ENCODE data around the gene OXSR1. TPM values are rescaled to one million over a fixed set of nuclear protein-coding genes. Genes with fewer than 3 reads are reported as not detected.
"Not testable (repeated sequence)": the region's sequence is repeated elsewhere in the genome, so short reads cannot be mapped to it uniquely, and the experiment has no call there.

Gene OXSR1
- total RNA-seq, 2 donors from 2014 or later, result 46.8 to 58.3 TPM

GRCh38 chr3:38219609-38220197 lies 54.4 kb downstream of the OXSR1 start:
- Mint-ChIP-seq H3K9me3 (no peaks in the 10 kb centered on the region), H3K36me3 (peaks cover 0 to 8% of the 10 kb centered on the region in 2 donors), H3K27ac (no peak overlapping the region)

GRCh38 chr3:38221005-38221404 lies 55.7 kb downstream of the OXSR1 start:
- Mint-ChIP-seq H3K27ac (peak overlapping the region; percentile 2 to 27), H3K9me3 (no peaks in the 10 kb centered on the region), H3K36me3 (peaks cover 0 to 9% of the 10 kb centered on the region in 2 donors)
- ATAC-seq (peak in 1 of 2 donors; percentile 52), DNase-seq (ENCODE audit: low spot score in 2 of 2) (no peak)

More at GRCh38 chr3:38219609-38220197, 54.4 kb downstream of the OXSR1 start:
- no peak for DNase-seq (ENCODE audit: low spot score in 2 of 2)
- no peak for ATAC-seq

DNA sequence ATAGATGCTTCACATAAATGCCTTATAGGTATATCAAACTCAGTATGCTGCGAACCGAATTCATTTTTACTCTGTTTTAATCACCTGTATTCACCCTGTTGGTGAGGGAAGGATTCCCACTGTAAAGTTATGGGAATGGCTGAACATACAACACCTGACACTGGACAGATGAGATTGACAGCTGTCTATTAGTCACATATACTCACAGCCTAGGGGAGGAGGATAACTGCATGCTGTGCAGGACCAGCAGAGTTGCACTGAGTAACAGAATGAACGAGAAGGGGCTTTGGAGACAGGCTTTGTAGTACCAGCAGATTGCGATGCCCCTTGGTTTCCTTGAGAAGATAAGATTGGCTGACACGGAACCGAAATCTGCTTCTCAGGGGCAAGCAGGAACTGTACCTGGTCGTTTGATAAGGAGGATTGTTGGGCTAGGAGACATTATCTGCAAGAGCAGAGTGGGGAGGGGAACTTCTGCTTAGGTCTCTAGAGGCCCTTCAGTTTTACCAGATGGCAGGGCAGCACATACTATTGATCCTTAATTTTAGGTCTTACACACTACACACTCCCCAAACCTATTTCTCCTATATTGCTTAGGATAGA lies 56.8 kb downstream of the OXSR1 start:
- DNase-seq (ENCODE audit: low spot score in 2 of 2) (no peak), ATAC-seq (no peak)
- peak overlapping the region in 1 of 2 donors; percentile 61 for H3K27ac Mint-ChIP-seq
- no peaks in the 10 kb centered on the region for H3K9me3 Mint-ChIP-seq
- H3K36me3 Mint-ChIP-seq, result peaks cover 4 to 13% of the 10 kb centered on the region in 2 donors

GRCh38 chr3:38224357-38224756 lies 59.0 kb downstream of the OXSR1 start:
- no peak overlapping the region for H3K27ac Mint-ChIP-seq
- H3K9me3 Mint-ChIP-seq, result no peaks in the 10 kb centered on the region
- peaks cover 4 to 13% of the 10 kb centered on the region in 2 donors for H3K36me3 Mint-ChIP-seq
- DNase-seq (ENCODE audit: low spot score in 2 of 2) (no peak), ATAC-seq (no peak)

DNA sequence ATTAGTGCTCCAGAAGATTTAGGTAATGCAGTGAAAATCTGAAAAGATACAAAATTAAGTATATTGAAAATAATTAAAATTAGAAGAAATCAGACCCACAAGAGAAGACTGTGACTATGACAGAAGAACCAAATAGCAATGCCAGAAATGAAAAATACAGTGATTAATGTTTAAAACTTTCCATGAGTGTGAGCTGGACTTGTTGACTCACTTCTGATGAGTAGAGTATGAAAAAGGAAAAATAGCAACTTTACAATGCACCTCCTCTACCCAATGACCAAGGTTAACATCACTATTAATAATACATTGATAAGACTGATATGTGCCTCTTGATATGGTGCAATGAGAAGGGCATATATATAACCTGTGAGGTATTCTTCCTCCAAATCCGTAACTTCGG lies 60.9 kb downstream of the OXSR1 start:
- no peak for DNase-seq (ENCODE audit: low spot score in 2 of 2)
- Mint-ChIP-seq H3K36me3 (peaks cover 4 to 17% of the 10 kb centered on the region in 2 donors), H3K9me3 (no peaks in the 10 kb centered on the region), H3K27ac (no peak overlapping the region)
- ATAC-seq, result no peak

GRCh38 chr3:38227989-38228388 lies 62.7 kb downstream of the OXSR1 start:
- Mint-ChIP-seq H3K9me3 (no peaks in the 10 kb centered on the region), H3K36me3 (peaks cover 11 to 29% of the 10 kb centered on the region in 2 donors), H3K27ac (no peak overlapping the region)
- peak in 1 of 2 donors; percentile 66 for ATAC-seq
- no peak for DNase-seq (ENCODE audit: low spot score in 2 of 2)

DNA sequence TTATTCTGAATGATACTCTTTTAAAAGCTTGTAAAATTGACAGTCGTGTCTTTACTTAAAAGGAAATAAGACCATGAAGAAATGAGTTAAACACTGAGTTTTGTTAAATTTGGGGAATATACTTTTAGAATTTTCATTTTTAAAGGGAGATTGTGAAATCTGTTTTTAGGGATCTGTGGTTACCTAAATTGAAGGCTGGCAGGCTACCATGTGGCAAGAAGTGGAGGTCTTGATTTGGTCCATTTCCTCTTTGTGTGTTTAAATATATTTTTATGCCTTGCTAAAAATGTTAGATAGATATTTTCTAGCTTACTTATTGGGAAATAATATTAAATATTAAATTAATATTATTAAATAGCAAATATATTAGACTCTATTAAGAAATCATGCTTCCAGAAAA lies 63.7 kb downstream of the OXSR1 start:
- peaks cover 20 to 38% of the 10 kb centered on the region in 2 donors for H3K36me3 Mint-ChIP-seq
- no peak for DNase-seq (ENCODE audit: low spot score in 2 of 2)
- H3K9me3 Mint-ChIP-seq, result peaks cover 0 to 3% of the 10 kb centered on the region in 2 donors
- H3K27ac Mint-ChIP-seq, result no peak overlapping the region
- no peak for ATAC-seq

DNA sequence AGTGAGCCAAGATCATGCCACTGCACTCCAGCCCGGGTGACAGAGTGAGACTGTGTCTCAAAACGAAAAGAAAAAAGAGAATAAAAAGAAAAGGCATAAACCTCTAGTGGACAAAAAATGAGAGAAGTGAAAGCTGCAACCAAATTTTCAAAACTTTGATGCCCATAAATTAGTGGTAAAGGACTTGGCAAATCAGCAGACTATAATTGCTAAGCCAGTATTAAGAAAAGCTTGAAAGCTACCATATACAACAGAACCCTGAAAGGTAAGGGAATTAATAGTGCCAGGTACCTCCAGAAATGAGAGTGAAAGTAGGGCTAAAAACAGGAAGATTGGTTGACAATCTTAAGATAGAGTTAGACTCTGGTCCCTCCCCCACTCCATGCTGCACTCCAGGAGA lies 67.4 kb downstream of the OXSR1 start:
- ATAC-seq (no peak), DNase-seq (ENCODE audit: low spot score in 2 of 2) (no peak)
- Mint-ChIP-seq H3K36me3 (peaks cover 50 to 63% of the 10 kb centered on the region in 2 donors), H3K9me3 (peaks cover 0 to 18% of the 10 kb centered on the region in 2 donors), H3K27ac (peak overlapping the region in 1 of 2 donors; percentile 60)

- no peak for DNase-seq (ENCODE audit: low spot score in 2 of 2)
- Mint-ChIP-seq H3K27ac (no peak overlapping the region), H3K9me3 (peaks cover 0 to 18% of the 10 kb centered on the region in 2 donors), H3K36me3 (peaks cover 73 to 88% of the 10 kb centered on the region in 2 donors)
- ATAC-seq, result no peak
Observed at GRCh38 chr3:38235466-38235865, 70.1 kb downstream of the OXSR1 start.

GRCh38 chr3:38238416-38239008 lies 73.2 kb downstream of the OXSR1 start:
- Mint-ChIP-seq H3K36me3 (peaks cover 61 to 66% of the 10 kb centered on the region in 2 donors), H3K27ac (no peak overlapping the region), H3K9me3 (peaks cover 0 to 15% of the 10 kb centered on the region in 2 donors)
- ATAC-seq (no peak), DNase-seq (ENCODE audit: low spot score in 2 of 2) (no peak)

DNA sequence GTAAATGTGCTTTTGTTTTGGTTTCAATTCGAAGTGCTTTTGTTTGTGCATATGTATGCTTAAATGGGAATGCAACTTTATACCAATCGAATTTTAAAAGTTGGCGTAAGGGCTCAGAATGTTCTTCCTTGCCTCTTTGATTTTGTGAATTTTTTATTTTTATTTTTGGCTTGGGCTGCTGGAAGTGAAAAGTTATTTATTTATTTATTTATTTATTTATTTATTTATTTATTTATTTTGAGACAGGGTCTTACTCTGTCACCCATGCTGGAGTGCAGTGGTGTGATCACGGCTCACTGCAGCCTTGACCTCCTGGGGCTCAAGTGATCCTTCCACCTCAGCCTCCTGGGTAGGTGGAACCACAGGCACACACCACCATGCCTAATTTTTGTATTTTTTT lies 77.5 kb downstream of the OXSR1 start:
- not testable (repeated sequence) for H3K27ac Mint-ChIP-seq; H3K9me3 Mint-ChIP-seq; DNase-seq (ENCODE audit: low spot score in 2 of 2); ATAC-seq
- peaks cover 23 to 26% of the 10 kb centered on the region in 2 donors for H3K36me3 Mint-ChIP-seq

DNA sequence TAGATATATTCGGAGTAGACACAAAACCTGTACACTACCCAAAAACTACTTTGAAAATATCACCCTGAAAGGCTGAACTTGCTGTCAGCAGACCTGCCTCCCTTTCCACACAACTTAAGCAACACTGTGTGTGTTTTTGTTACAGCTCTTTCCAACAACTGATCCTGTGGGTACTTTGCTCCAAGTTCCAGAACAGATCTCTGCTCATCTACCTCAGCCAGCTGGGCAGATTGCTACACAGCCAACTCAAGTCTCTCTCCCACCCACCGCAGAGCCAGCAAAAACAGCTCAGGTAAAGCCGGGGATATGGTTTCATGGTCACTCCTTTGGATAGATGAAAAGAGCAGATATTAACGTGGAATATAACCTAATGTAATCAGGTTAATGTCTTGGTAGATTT lies 80.6 kb downstream of the OXSR1 start:
- no peak for ATAC-seq
- H3K27ac Mint-ChIP-seq, result no peak overlapping the region
- H3K36me3 Mint-ChIP-seq, result peaks cover 0 to 5% of the 10 kb centered on the region in 2 donors
- no peak for DNase-seq (ENCODE audit: low spot score in 2 of 2)
- no peaks in the 10 kb centered on the region for H3K9me3 Mint-ChIP-seq

- Mint-ChIP-seq H3K27ac (no peak overlapping the region), H3K9me3 (no peaks in the 10 kb centered on the region), H3K36me3 (peaks cover 0 to 14% of the 10 kb centered on the region in 2 donors)
- DNase-seq (ENCODE audit: low spot score in 2 of 2) (no peak), ATAC-seq (peak in 1 of 2 donors; percentile 44)
Observed at GRCh38 chr3:38247366-38248035, 82.2 kb downstream of the OXSR1 start.

- H3K27ac Mint-ChIP-seq, result no peak overlapping the region
- ATAC-seq, result no peak
- H3K36me3 Mint-ChIP-seq, result peaks cover 11 to 24% of the 10 kb centered on the region in 2 donors
- H3K9me3 Mint-ChIP-seq, result no peaks in the 10 kb centered on the region
- DNase-seq (ENCODE audit: low spot score in 2 of 2), result no peak
Observed at GRCh38 chr3:38250198-38250597, 84.9 kb downstream of the OXSR1 start.

DNA sequence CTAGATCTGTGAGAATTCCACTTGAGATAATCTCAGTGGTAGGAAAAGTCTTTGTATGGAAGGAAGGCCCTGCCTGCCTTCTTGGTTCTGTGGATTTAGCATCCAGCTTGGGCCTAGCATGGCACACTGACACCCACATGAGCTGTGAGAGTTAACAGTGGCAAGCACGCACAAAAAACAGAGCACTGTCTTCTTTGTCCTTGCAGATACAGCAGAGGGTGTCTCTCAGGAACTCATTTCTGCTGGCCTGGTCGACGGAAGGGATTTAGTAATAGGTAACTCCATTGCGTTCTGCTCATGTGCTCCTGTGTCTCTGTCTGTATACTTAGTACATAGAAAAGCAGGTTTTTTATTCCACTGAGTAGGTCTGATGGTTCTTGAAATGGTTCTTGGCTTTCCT lies 85.9 kb downstream of the OXSR1 start:
- no peak for ATAC-seq
- H3K27ac Mint-ChIP-seq, result no peak overlapping the region
- no peaks in the 10 kb centered on the region for H3K9me3 Mint-ChIP-seq
- H3K36me3 Mint-ChIP-seq, result peaks cover 13 to 24% of the 10 kb centered on the region in 2 donors
- no peak for DNase-seq (ENCODE audit: low spot score in 2 of 2)

- DNase-seq (ENCODE audit: low spot score in 2 of 2), result no peak
- peaks cover 13 to 18% of the 10 kb centered on the region in 2 donors for H3K36me3 Mint-ChIP-seq
- H3K9me3 Mint-ChIP-seq, result no peaks in the 10 kb centered on the region
- peak overlapping the region in 1 of 2 donors; percentile 10 for H3K27ac Mint-ChIP-seq
- ATAC-seq, result no peak
Observed at GRCh38 chr3:38253704-38254103, 88.4 kb downstream of the OXSR1 start.

- Mint-ChIP-seq H3K36me3 (peaks cover 13 to 18% of the 10 kb centered on the region in 2 donors), H3K9me3 (no peaks in the 10 kb centered on the region), H3K27ac (no peak overlapping the region)
- ATAC-seq (peak; percentile 5 to 56), DNase-seq (ENCODE audit: low spot score in 2 of 2) (no peak)
Observed at GRCh38 chr3:38254872-38255271, 89.5 kb downstream of the OXSR1 start.
